ENCODE results near the gene LIN7C. TPM values are rescaled to one million over a fixed set of nuclear protein-coding genes. Genes with fewer than 3 reads are reported as not detected.

LIN7C gene
- total and polyA plus RNA-seq, 7 donors, result 9.0 to 53.3 (median 34.3) TPM

- H3K27ac ChIP-seq, result no peak overlapping the region
- no peak overlapping the region for H3K4me3 ChIP-seq
- H3K9me3 ChIP-seq, result no peaks in the 10 kb centered on the region
- no peaks in the 10 kb centered on the region for H3K36me3 ChIP-seq
- H3K4me1 ChIP-seq, result peaks cover 0 to 4% (median 0%) of the 10 kb centered on the region in 4 donors
- intact Hi-C loops (cut with DNase I), result no loop called here
- no peak for TF ChIP-seq CTCF (IDR thresholded peaks at IDR 0.05)
- no peak for TF ChIP-seq POLR2AphosphoS5 (IDR thresholded peaks at IDR 0.05)
- no peak for TF ChIP-seq POLR2A (IDR thresholded peaks at IDR 0.05)
- no peak for TF ChIP-seq EP300 (IDR thresholded peaks at IDR 0.05)
- H3K27me3 ChIP-seq, result no peaks in the 10 kb centered on the region
- DNase-seq, result no peak
These were observed 29.3 kb downstream of the LIN7C start for GRCh38 chr11:27477243-27477642.

- H3K36me3 ChIP-seq, result no peaks in the 10 kb centered on the region
- 93 to 95% methylated on average over 5 of the region's 5 CpGs for WGBS, 2 donors
- intact Hi-C loops (cut with DNase I), result no loop called here
- TF ChIP-seq POLR2A (IDR thresholded peaks at IDR 0.05), result no peak
- no peak for TF ChIP-seq POLR2AphosphoS5 (IDR thresholded peaks at IDR 0.05)
- H3K27me3 ChIP-seq, result no peaks in the 10 kb centered on the region
- H3K4me3 ChIP-seq, result no peak overlapping the region
- no peak for DNase-seq
- H3K4me1 ChIP-seq, result peaks cover 0 to 11% (median 8%) of the 10 kb centered on the region in 4 donors
- H3K27ac ChIP-seq, result no peak overlapping the region
- H3K9me3 ChIP-seq, result no peaks in the 10 kb centered on the region
These were observed 30.9 kb downstream of the LIN7C start for GRCh38 chr11:27475622-27476021.

GRCh38 chr11:27473017-27473406, 33.6 kb downstream of the LIN7C start:
- intact Hi-C loops (cut with DNase I), result loop anchor here (2.0 to 5.0 kb wide), 3 partner anchors 34 to 111 kb away; partner anchors contain the start of genes CCDC34 and LIN7C
- Histone ChIP-seq H3K4me1 (peaks cover 0 to 37% (median 33%) of the 10 kb centered on the region in 4 donors), H3K27ac (peak overlapping the region; percentile 80 to 96 (median 94)), H3K27me3 (no peaks in the 10 kb centered on the region), H3K4me3 (peak overlapping the region; percentile 71 to 97 (median 88)), H3K36me3 (no peaks in the 10 kb centered on the region), H3K9me3 (no peaks in the 10 kb centered on the region)
- no peak for TF ChIP-seq CTCF (IDR thresholded peaks at IDR 0.05)
- no peak for TF ChIP-seq POLR2AphosphoS5 (IDR thresholded peaks at IDR 0.05)
- TF ChIP-seq EP300 (IDR thresholded peaks at IDR 0.05), result no peak
- no peak for TF ChIP-seq POLR2A (IDR thresholded peaks at IDR 0.05)
- DNase-seq, result no peak
- WGBS, 2 donors, result 3 to 10% methylated on average over 9 of the region's 9 CpGs

- Histone ChIP-seq H3K36me3 (no peaks in the 10 kb centered on the region), H3K4me1 (peaks cover 0 to 41% (median 38%) of the 10 kb centered on the region in 4 donors), H3K27ac (peak within 1 kb of the TSS; percentile 80 to 96 (median 94)), H3K9me3 (no peaks in the 10 kb centered on the region), H3K4me3 (peak within 1 kb of the TSS; percentile 71 to 97 (median 88)), H3K27me3 (no peaks in the 10 kb centered on the region)
- TF ChIP-seq CTCF (IDR thresholded peaks at IDR 0.05) (no peak), POLR2A (IDR thresholded peaks at IDR 0.05) (peak; percentile 67 to 85), EP300 (IDR thresholded peaks at IDR 0.05) (no peak), POLR2AphosphoS5 (IDR thresholded peaks at IDR 0.05) (peak; percentile 75 to 96 (median 89))
- peak; percentile 97 for DNase-seq
- WGBS, 2 donors, result 0 to 1% methylated on average over 57 of the region's 57 CpGs
- intact Hi-C loops (cut with DNase I), result loop anchor here (2.0 to 5.0 kb wide), 3 partner anchors 34 to 110 kb away; partner anchors contain the start of genes CCDC34 and LIN7C
These were observed 34.1 kb downstream of the LIN7C start, which contains the start of gene LGR4 for GRCh38 chr11:27472398-27473016. LGR4 (minus strand) TSS chr11:27472790; CDS start chr11:27472302, 488 bp downstream.

GRCh38 chr11:27471589-27472397, 34.8 kb downstream of the LIN7C start:
- 0 to 1% methylated on average over 78 to 79 of the region's 79 CpGs for WGBS, 2 donors
- Histone ChIP-seq H3K27ac (peak overlapping the region; percentile 80 to 96 (median 94)), H3K4me1 (peaks cover 0 to 46% (median 38%) of the 10 kb centered on the region in 4 donors), H3K4me3 (peak overlapping the region; percentile 71 to 97 (median 88)), H3K9me3 (no peaks in the 10 kb centered on the region), H3K27me3 (no peaks in the 10 kb centered on the region), H3K36me3 (no peaks in the 10 kb centered on the region)
- intact Hi-C loops (cut with DNase I), result loop anchor here (2.0 to 5.0 kb wide), 3 partner anchors 35 to 109 kb away; partner anchors contain the start of genes CCDC34 and LIN7C
- TF ChIP-seq POLR2A (IDR thresholded peaks at IDR 0.05) (no peak), EP300 (IDR thresholded peaks at IDR 0.05) (no peak), CTCF (IDR thresholded peaks at IDR 0.05) (no peak), POLR2AphosphoS5 (IDR thresholded peaks at IDR 0.05) (no peak)
- DNase-seq, result peak; percentile 71

Measured in sigmoid colon (tissue), 7 donors.